H9 (cell line): ENCODE measurements around the gene CMSS1. TPM values are rescaled to one million over a fixed set of nuclear protein-coding genes. Genes with fewer than 3 reads are reported as not detected.

Source experiments
- DNase-seq: peaks from one replicate; pipeline ENCODE4 v3.0.0-alpha.2; 2017
- H2AFZ ChIP-seq: one replicate; pipeline ENCODE4 v1.6.1; 2013; ENCODE audit warnings: mild to moderate bottlenecking, low read length, control low read depth, moderate library complexity
- H2AK5ac ChIP-seq: 2 replicates; pipeline ENCODE4 v1.6.1; 2013; ENCODE audit warnings: low read length, control low read depth, mixed read lengths; ENCODE audit not compliant: insufficient read length
- H2BK120ac ChIP-seq: one replicate; pipeline ENCODE4 v1.6.1; 2013; ENCODE audit warnings: low read depth, mild to moderate bottlenecking, low read length, control low read depth, inconsistent platforms; ENCODE audit not compliant: poor library complexity, severe bottlenecking
- H2BK12ac ChIP-seq: 2 replicates; pipeline ENCODE4 v1.6.1; 2013; ENCODE audit warnings: low read length, control low read depth, mixed read lengths, low read depth; ENCODE audit not compliant: insufficient read length
- H2BK15ac ChIP-seq: 2 replicates; pipeline ENCODE4 v1.6.1; 2013; ENCODE audit warnings: low read depth, low read length, control low read depth
- H2BK20ac ChIP-seq: one replicate; pipeline ENCODE4 v1.6.1; 2013; ENCODE audit warnings: low read depth, mild to moderate bottlenecking, low read length, control low read depth, inconsistent platforms; ENCODE audit not compliant: poor library complexity, severe bottlenecking
- H2BK5ac ChIP-seq: 2 replicates; pipeline ENCODE4 v1.6.1; 2013; ENCODE audit warnings: low read length, control low read depth, mixed read lengths; ENCODE audit not compliant: insufficient read length
- H3K14ac ChIP-seq: 2 replicates; pipeline ENCODE4 v1.6.1; 2013; ENCODE audit warnings: low read length, control low read depth; ENCODE audit not compliant: insufficient read depth
- H3K18ac ChIP-seq: 2 replicates; pipeline ENCODE4 v1.6.1; 2013; ENCODE audit warnings: low read depth, mild to moderate bottlenecking, mixed read lengths, low read length, control low read depth; ENCODE audit not compliant: insufficient read length
- H3K23ac ChIP-seq: 2 replicates; pipeline ENCODE4 v1.6.1; 2013; ENCODE audit warnings: low read length, control low read depth, mixed read lengths, low read depth; ENCODE audit not compliant: insufficient read length
- H3K23me2 ChIP-seq: 2 replicates; pipeline ENCODE4 v1.6.1; 2013; ENCODE audit warnings: low read depth, mild to moderate bottlenecking, mixed read lengths, low read length, control low read depth; ENCODE audit not compliant: insufficient read length, poor library complexity, severe bottlenecking
- H3K27ac ChIP-seq: 2 replicates; pipeline ENCODE4 v1.5.1; 2013; ENCODE audit warnings: low read length, control low read depth, mixed read lengths, low read depth; ENCODE audit not compliant: insufficient read length
- H3K27me3 ChIP-seq: 2 replicates; pipeline ENCODE4 v1.6.1; 2013; ENCODE audit warnings: low read length, control low read depth, inconsistent platforms; ENCODE audit not compliant: insufficient read depth
- H3K4ac ChIP-seq: 2 replicates; pipeline ENCODE4 v1.6.1; 2013; ENCODE audit warnings: low read depth, mild to moderate bottlenecking, control low read depth, inconsistent platforms, low read length, moderate library complexity
- H3K4me1 ChIP-seq: 2 replicates; pipeline ENCODE4 v1.6.1; 2013; ENCODE audit warnings: low read length, control low read depth, inconsistent platforms; ENCODE audit not compliant: insufficient read depth
- H3K4me2 ChIP-seq: 2 replicates; pipeline ENCODE4 v1.6.1; 2013; ENCODE audit warnings: low read length, control low read depth, mixed read lengths; ENCODE audit not compliant: insufficient read length, insufficient read depth
- H3K56ac ChIP-seq: 2 replicates; pipeline ENCODE4 v1.6.1; 2013; ENCODE audit warnings: low read depth, mild to moderate bottlenecking, mixed read lengths, low read length, control low read depth; ENCODE audit not compliant: insufficient read length
- H3K79me1 ChIP-seq: 2 replicates; pipeline ENCODE4 v1.6.1; 2013; ENCODE audit warnings: low read depth, mild to moderate bottlenecking, moderate library complexity, low read length, control low read depth, inconsistent platforms; ENCODE audit not compliant: insufficient read depth, poor library complexity, severe bottlenecking
- H3K79me2 ChIP-seq: 2 replicates; pipeline ENCODE4 v1.6.1; 2013; ENCODE audit warnings: low read length, control low read depth, inconsistent platforms; ENCODE audit not compliant: insufficient read depth
- H3K9ac ChIP-seq: 2 replicates; pipeline ENCODE4 v1.6.1; 2013; ENCODE audit warnings: low read length, control low read depth, mixed read lengths; ENCODE audit not compliant: insufficient read length; ENCODE audit errors: extremely low read depth
- H3K9me3 ChIP-seq: one replicate; pipeline ENCODE4 v1.6.1; 2013; ENCODE audit warnings: low read depth, low read length, inconsistent platforms; ENCODE audit not compliant: control insufficient read depth
- H3T11ph ChIP-seq: one replicate; pipeline ENCODE4 v1.6.1; 2013; ENCODE audit warnings: mild to moderate bottlenecking, low read length, control low read depth, inconsistent platforms
- H4K20me1 ChIP-seq: one replicate; pipeline ENCODE4 v1.6.1; 2013; ENCODE audit not compliant: control insufficient read depth, insufficient read length, insufficient read depth
- H4K5ac ChIP-seq: 2 replicates; pipeline ENCODE4 v1.6.1; 2013; ENCODE audit warnings: low read depth, mild to moderate bottlenecking, mixed read lengths, low read length, control low read depth; ENCODE audit not compliant: insufficient read length
- H4K8ac ChIP-seq: replicated peaks from 2 replicates; pipeline ENCODE4 v1.6.1; 2013; ENCODE audit warnings: low read length, control low read depth, mixed read lengths, low read depth; ENCODE audit not compliant: insufficient read length
- H4K91ac ChIP-seq: 2 replicates; pipeline ENCODE4 v1.6.1; 2013; ENCODE audit warnings: low read depth, mild to moderate bottlenecking, moderate library complexity, mixed read lengths, low read length, control low read depth; ENCODE audit not compliant: insufficient read length
- H3K27ac Mint-ChIP-seq, 3 experiments: 2 replicates in 2 of 3; 3 replicates in 1 of 3; pipeline ENCODE4 v1.8.0; 2020 to 2021; ENCODE audit warnings: mixed read lengths in 3 of 3, mild to moderate bottlenecking in 1 of 3, moderate library complexity in 1 of 3
- H3K27me3 Mint-ChIP-seq: 2 replicates; pipeline ENCODE4 v1.8.0; 2021; ENCODE audit warnings: low read depth, mild to moderate bottlenecking, moderate library complexity, mixed read lengths
- H3K36me3 Mint-ChIP-seq, 3 experiments: 2 replicates in 2 of 3; 3 replicates in 1 of 3; pipeline ENCODE4 v1.8.0; 2020 to 2021; ENCODE audit warnings: low read depth in 3 of 3, mixed read lengths in 3 of 3; ENCODE audit not compliant: insufficient read depth in 1 of 3
- H3K4me1 Mint-ChIP-seq, 2 experiments: 2 replicates each; pipeline ENCODE4 v1.8.0; 2020; ENCODE audit warnings: mixed read lengths in 2 of 2
- H3K4me3 Mint-ChIP-seq, 2 experiments: 2 replicates in 1 of 2; 3 replicates in 1 of 2; pipeline ENCODE4 v1.8.0; 2020 to 2021; ENCODE audit warnings: mild to moderate bottlenecking in 2 of 2, mixed read lengths in 2 of 2, moderate library complexity in 1 of 2
- H3K9me3 Mint-ChIP-seq, 2 experiments: 2 replicates in 1 of 2; 3 replicates in 1 of 2; pipeline ENCODE4 v1.8.0; 2020; ENCODE audit warnings: mild to moderate bottlenecking in 2 of 2, mixed read lengths in 2 of 2, moderate library complexity in 1 of 2
- WGBS: extraction: QIAGEN DNeasy Blood & Tissue Kit; methylation state at CpG from one replicate; pipeline ENCODE4 v1.1.7; 2013; ENCODE audit warnings: missing lambda C conversion rate, low lambda C conversion rate, mixed read lengths; ENCODE audit not compliant: insufficient read length; ENCODE audit errors: extremely low coverage; 5-methylcytosine and 5-hydroxymethylcytosine counted together
- total RNA-seq: library from RNA; stranded (reverse); gene quantifications from 2 replicates; pipeline ENCODE4 v1.2.1, GENCODE V29; 2021
- TF ChIP-seq, protein P1 (sequence below): fragments of 200-600 bp; sonication (generic); conservative IDR thresholded peaks from 3 replicates; pipeline ENCODE4 v1.8.0; 2021; ENCODE audit warnings: antibody characterized with exemption, mild to moderate bottlenecking

The CMSS1 gene
- total RNA-seq, 1 experiment from 2014 or later: 61.8 TPM

DNA sequence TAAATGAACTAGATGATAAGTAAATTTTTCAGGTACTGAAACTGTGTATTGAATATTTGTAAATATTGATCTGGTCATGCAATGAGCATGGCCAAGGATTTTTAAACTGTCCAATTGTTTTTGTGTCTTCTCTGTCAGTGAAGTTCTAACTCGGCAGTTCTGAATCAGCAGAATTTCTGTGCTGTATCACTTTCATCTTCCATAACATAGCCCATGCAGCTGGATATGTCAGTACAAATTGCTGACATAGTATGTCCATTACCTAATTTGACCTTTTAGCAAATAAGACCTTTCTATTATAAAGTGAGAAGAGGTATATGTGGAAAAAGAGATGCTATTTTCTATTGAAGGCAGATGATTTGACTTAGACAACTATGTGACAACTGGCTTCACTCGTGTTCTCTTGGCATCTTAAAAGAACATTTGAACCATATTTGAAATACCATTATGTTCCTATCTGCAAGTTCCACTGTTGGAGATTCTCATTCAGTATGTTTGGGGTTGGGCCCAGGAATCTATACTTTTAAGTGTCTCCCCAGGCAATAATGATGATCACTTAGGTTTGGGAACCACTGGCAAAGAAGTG is 90.4 kb downstream of the CMSS1 start:
- no peak overlapping the region for H3K14ac ChIP-seq
- no peak overlapping the region for H2BK120ac ChIP-seq
- no peak overlapping the region for H2BK5ac ChIP-seq
- WGBS: no CpG with 5 or more reads among the region's 2 CpGs
- TF ChIP-seq, protein P1, sequence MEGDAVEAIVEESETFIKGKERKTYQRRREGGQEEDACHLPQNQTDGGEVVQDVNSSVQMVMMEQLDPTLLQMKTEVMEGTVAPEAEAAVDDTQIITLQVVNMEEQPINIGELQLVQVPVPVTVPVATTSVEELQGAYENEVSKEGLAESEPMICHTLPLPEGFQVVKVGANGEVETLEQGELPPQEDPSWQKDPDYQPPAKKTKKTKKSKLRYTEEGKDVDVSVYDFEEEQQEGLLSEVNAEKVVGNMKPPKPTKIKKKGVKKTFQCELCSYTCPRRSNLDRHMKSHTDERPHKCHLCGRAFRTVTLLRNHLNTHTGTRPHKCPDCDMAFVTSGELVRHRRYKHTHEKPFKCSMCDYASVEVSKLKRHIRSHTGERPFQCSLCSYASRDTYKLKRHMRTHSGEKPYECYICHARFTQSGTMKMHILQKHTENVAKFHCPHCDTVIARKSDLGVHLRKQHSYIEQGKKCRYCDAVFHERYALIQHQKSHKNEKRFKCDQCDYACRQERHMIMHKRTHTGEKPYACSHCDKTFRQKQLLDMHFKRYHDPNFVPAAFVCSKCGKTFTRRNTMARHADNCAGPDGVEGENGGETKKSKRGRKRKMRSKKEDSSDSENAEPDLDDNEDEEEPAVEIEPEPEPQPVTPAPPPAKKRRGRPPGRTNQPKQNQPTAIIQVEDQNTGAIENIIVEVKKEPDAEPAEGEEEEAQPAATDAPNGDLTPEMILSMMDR: no peak
- no peak overlapping the region for H3K9ac ChIP-seq
- H2BK12ac ChIP-seq: no peak overlapping the region
- 0 out of 2 replicates have a peak, but pooled peaks cover 3% of the 10 kb centered on the region for H3K79me2 ChIP-seq
- H3K56ac ChIP-seq: no peak overlapping the region
- Mint-ChIP-seq H3K4me3 (no peak overlapping the region), H3K36me3 (peaks cover 0 to 1% (median 0%) of the 10 kb centered on the region in 3 experiments; a peak in 1 of 7 replicates), H3K4me1 (peaks cover 13 to 20% of the 10 kb centered on the region in 2 experiments), H3K27me3 (no peaks in the 10 kb centered on the region), H3K9me3 (no peaks in the 10 kb centered on the region), H3K27ac (no peak overlapping the region)
- no peak overlapping the region for H4K5ac ChIP-seq
- H3K4me2 ChIP-seq: no peak overlapping the region
- no peaks in the 10 kb centered on the region for H3K27me3 ChIP-seq
- H4K91ac ChIP-seq: no peak overlapping the region
- no peak overlapping the region for H2BK15ac ChIP-seq
- H3K9me3 ChIP-seq: no peaks in the 10 kb centered on the region
- no peaks in the 10 kb centered on the region for H4K20me1 ChIP-seq
- H2BK20ac ChIP-seq: no peak overlapping the region
- H2AK5ac ChIP-seq: no peak overlapping the region
- H4K8ac ChIP-seq: no peak overlapping the region
- no peak overlapping the region for H3K27ac ChIP-seq
- H3K23ac ChIP-seq: no peak overlapping the region
- no peaks in the 10 kb centered on the region for H3K23me2 ChIP-seq
- H3K18ac ChIP-seq: no peak overlapping the region
- no peak overlapping the region for H2AFZ ChIP-seq
- DNase-seq: no peak
- no peaks in the 10 kb centered on the region for H3K79me1 ChIP-seq
- H3K4ac ChIP-seq: no peak overlapping the region
- H3K4me1 ChIP-seq: peaks cover 3% of the 10 kb centered on the region; the same call in 1 of the 2 replicates
- no peak overlapping the region for H3T11ph ChIP-seq
